Endothelial cell of umbilical vein (primary cell): ENCODE data around the gene GPR146. TPM values are rescaled to one million over a fixed set of nuclear protein-coding genes. Genes with fewer than 3 reads are reported as not detected.

Source experiments
- BruUV-seq: library from RNA; stranded (reverse); fragments of 400-500 nt; replicated peaks from 2 replicates; lab custom pipeline; 2021; lab: Mats Ljungman, UMichigan
- CTCF ChIA-PET: fragments of 300-600, 350-600 bp; sonication (Branson Sonifier 250); formaldehyde crosslinking; loops from one replicate; lab custom pipeline; 2021; ENCODE audit warnings: antibody characterized with exemption, inconsistent platforms; lab: Charles Lee
- POLR2A ChIA-PET: fragments of 300-600, 350-600 bp; sonication (Branson Sonifier 250); formaldehyde crosslinking; loops from one replicate; lab custom pipeline; 2021; ENCODE audit warnings: antibody characterized with exemption, inconsistent platforms; lab: Charles Lee
- DNase-seq: peaks from one replicate; pipeline ENCODE4 v3.0.0-alpha.2; 2011; ENCODE audit warnings: low read depth, low spot score
- FAIRE-seq: peaks from 2 replicates; lab custom pipeline; 2011; peaks lifted over from hg19 to GRCh38; lab: Jason Lieb, UNC
- H2AFZ ChIP-seq: 2 replicates; pipeline ENCODE4 v1.6.0; 2012; ENCODE audit warnings: low read depth, low read length, control low read depth, inconsistent platforms
- H3K27ac ChIP-seq: 2 replicates; pipeline ENCODE4 v1.5.1; 2011; ENCODE audit warnings: low read depth, mild to moderate bottlenecking, control low read depth, low read length, moderate library complexity; ENCODE audit not compliant: insufficient read depth
- H3K27me3 ChIP-seq, 2 experiments: 2 replicates each; pipeline versions ENCODE4 v1.6.0 to v1.6.1; 2011; ENCODE audit warnings: low read length in 2 of 2, mixed read lengths in 1 of 2; ENCODE audit not compliant: control insufficient read depth in 2 of 2, insufficient read depth in 2 of 2
- H3K36me3 ChIP-seq, 2 experiments: 2 replicates in 1 of 2; 3 replicates in 1 of 2; pipeline ENCODE4 v1.5.1; 2011; ENCODE audit warnings: low read length in 2 of 2, mild to moderate bottlenecking in 1 of 2, moderate library complexity in 1 of 2; ENCODE audit not compliant: control insufficient read depth in 2 of 2, insufficient read depth in 2 of 2; ENCODE audit errors: extremely low read depth in 1 of 2
- H3K4me1 ChIP-seq: 3 replicates; pipeline ENCODE4 v1.5.1; 2011; ENCODE audit warnings: mild to moderate bottlenecking, low read length; ENCODE audit not compliant: control insufficient read depth, insufficient read depth; ENCODE audit errors: extremely low read depth
- H3K4me2 ChIP-seq: 2 replicates; pipeline ENCODE4 v1.6.1; 2011; ENCODE audit warnings: low read length, control low read depth, mixed read lengths; ENCODE audit not compliant: insufficient read depth
- H3K4me3 ChIP-seq, 3 experiments: fragments of 200-600 bp in 1 of 3; sonication (generic), shearing (Covaris generic) in 1 of 3; replicated peaks in 1 of 3; 2 replicates each; pipeline ENCODE4 v1.5.1; 2011 to 2016; ENCODE audit warnings: control low read depth in 3 of 3, low read length in 3 of 3, mild to moderate bottlenecking in 2 of 3, inconsistent platforms in 1 of 3, low read depth in 1 of 3, moderate library complexity in 1 of 3; ENCODE audit not compliant: insufficient read depth in 1 of 3
- H3K79me2 ChIP-seq: 2 replicates; pipeline ENCODE4 v1.6.0; 2012; ENCODE audit warnings: low read length, inconsistent platforms; ENCODE audit not compliant: control insufficient read depth, insufficient read depth
- H3K9ac ChIP-seq: replicated peaks from 2 replicates; pipeline ENCODE3; 2011; ENCODE audit warnings: low read length, control low read depth; ENCODE audit not compliant: insufficient read depth; ENCODE audit errors: extremely low read depth
- H3K9me1 ChIP-seq: replicated peaks from 3 replicates; pipeline ENCODE4 v1.6.0; 2011; ENCODE audit warnings: mild to moderate bottlenecking, low read length; ENCODE audit not compliant: control insufficient read depth, insufficient read depth; ENCODE audit errors: extremely low read depth
- H3K9me3 ChIP-seq: replicated peaks from 2 replicates; pipeline ENCODE4 v1.5.1; 2012; ENCODE audit warnings: low read length, inconsistent platforms; ENCODE audit not compliant: control insufficient read depth, insufficient read depth
- H4K20me1 ChIP-seq: replicated peaks from 2 replicates; pipeline ENCODE3; 2011; ENCODE audit warnings: mild to moderate bottlenecking, low read length; ENCODE audit not compliant: control insufficient read depth, insufficient read depth; ENCODE audit errors: extremely low read depth
- CTCF ChIP-seq, 2 donors: IDR thresholded peaks; 1 replicate in 1 of 2; 2 replicates in 1 of 2; pipeline ENCODE4 v1.5.1; 2011; ENCODE audit warnings: low read length in 2 of 2, mild to moderate bottlenecking in 2 of 2, moderate library complexity in 2 of 2, control low read depth in 1 of 2, inconsistent platforms in 1 of 2, low read depth in 1 of 2; ENCODE audit not compliant: insufficient read depth in 1 of 2; ENCODE audit errors: extremely low read depth in 1 of 2
- EZH2 ChIP-seq: IDR thresholded peaks from 2 replicates; pipeline ENCODE4 v1.6.1; 2012; ENCODE audit warnings: borderline replicate concordance, low read depth, mild to moderate bottlenecking, moderate library complexity, low read length, inconsistent platforms; ENCODE audit not compliant: severe bottlenecking
- FOS ChIP-seq: IDR thresholded peaks from 2 replicates; pipeline ENCODE4 v1.6.1; 2011; ENCODE audit warnings: mild to moderate bottlenecking, low read length, moderate library complexity, borderline replicate concordance; ENCODE audit not compliant: insufficient read depth
- GATA2 ChIP-seq: IDR thresholded peaks from 2 replicates; pipeline ENCODE4 v1.7.0; 2011; ENCODE audit warnings: low read depth, mild to moderate bottlenecking, moderate library complexity, mixed read lengths, low read length; ENCODE audit not compliant: insufficient read length, insufficient read depth
- JUN ChIP-seq: IDR thresholded peaks from 2 replicates; pipeline ENCODE4 v1.6.1; 2011; ENCODE audit warnings: borderline replicate concordance, low read depth; ENCODE audit not compliant: insufficient read length, insufficient read depth
- MAX ChIP-seq: IDR thresholded peaks from 2 replicates; pipeline ENCODE4 v1.6.1; 2011; ENCODE audit not compliant: insufficient read depth, insufficient read length
- MYC ChIP-seq: IDR thresholded peaks from one replicate; pipeline ENCODE4 v1.6.1; 2011; ENCODE audit warnings: mild to moderate bottlenecking, low read depth, low read length
- POLR2A ChIP-seq: IDR thresholded peaks from 2 replicates; pipeline ENCODE4 v1.6.1; 2012; ENCODE audit warnings: low read depth, mild to moderate bottlenecking, control low read depth, low read length
- POLR2AphosphoS5 ChIP-seq: IDR thresholded peaks from 2 replicates; pipeline ENCODE4 v1.6.1; 2012; ENCODE audit warnings: low read depth, mild to moderate bottlenecking, control low read depth, low read length, moderate library complexity; ENCODE audit not compliant: insufficient read depth
- dilution Hi-C: fragments of 300-500 bp; cut with MboI; formaldehyde crosslinking; loops from one replicate; pipeline ENCODE4 v1.15.0; 2019; ENCODE audit warnings: low sequenced_read_pairs; ENCODE audit not compliant: extremely low pct_ligation_motif_present
- intact Hi-C: fragments of 100-400 bp; cut with micrococcal nuclease; formaldehyde crosslinking; loops from one replicate; pipeline ENCODE4 v1.10.0; 2022
- polyA plus RNA-seq, 4 experiments: library from polyadenylated mRNA; depleted of rRNA in 3 of 4; stranded (reverse) in 3 of 4; unstranded in 1 of 4; fragments of >200 nt; gene quantifications; 2 replicates each; pipeline versions ENCODE4 v1.2.1 to v1.2.3, GENCODE V29; 2011 to 2012; ENCODE audit warnings: missing spikeins in 1 of 4
- total RNA-seq: library from RNA; stranded (reverse); gene quantifications from 2 replicates; pipeline ENCODE4 v1.2.3, GENCODE V29; 2021

GPR146 gene
- total and polyA plus RNA-seq, 2 donors (not counting 3 experiments of a cell fraction or from before 2014, with no cell fraction given): 18.5 to 44.8 TPM

GRCh38 chr7:1100834-1101562 is 56.7 kb downstream of the GPR146 start:
- Histone ChIP-seq H3K4me2 (no peak overlapping the region), H2AFZ (no peak overlapping the region), H4K20me1 (no peaks in the 10 kb centered on the region), H3K27ac (no peak overlapping the region), H3K27me3 (no peaks in the 10 kb centered on the region), H3K79me2 (peaks cover 1% of the 10 kb centered on the region), H3K9me3 (no peaks in the 10 kb centered on the region), H3K36me3 (no peaks in the 10 kb centered on the region), H3K9ac (no peak overlapping the region), H3K4me3 (no peak overlapping the region), H3K4me1 (peaks cover 19% of the 10 kb centered on the region), H3K9me1 (no peaks in the 10 kb centered on the region)
- no TSS peak for BruUV-seq
- FAIRE-seq: no peak
- DNase-seq: peak; percentile 18
- dilution Hi-C loops (no loop called here), intact Hi-C loops (no loop called here)
- TF ChIP-seq GATA2 (no peak), FOS (no peak), JUN (no peak), POLR2A (no peak), CTCF (IDR thresholded peaks at IDR 0.05; ENCODE audit: extremely low read depth in 1 of 2, insufficient read depth in 1 of 2, low read depth in 1 of 2, low read length in 2 of 2) (no peak), MAX (no peak), POLR2AphosphoS5 (no peak), MYC (no peak), EZH2 (no peak)
- CTCF ChIA-PET: interaction anchor here (0.9 to 3.6 kb wide), 11 partner anchors 11 to 108 kb away, joined by 3 to 24 read pairs (median 6); partner anchors contain the start of gene GPER1
- POLR2A ChIA-PET: no interaction called here
